ENCODE data around the gene LAMA5.

The LAMA5 gene

GRCh38 chr20:62317167-62317655, 49.9 kb downstream of the LAMA5 start:
- DNase-seq (ENCODE audit: low read depth in 2 of 2) = no peak

DNA sequence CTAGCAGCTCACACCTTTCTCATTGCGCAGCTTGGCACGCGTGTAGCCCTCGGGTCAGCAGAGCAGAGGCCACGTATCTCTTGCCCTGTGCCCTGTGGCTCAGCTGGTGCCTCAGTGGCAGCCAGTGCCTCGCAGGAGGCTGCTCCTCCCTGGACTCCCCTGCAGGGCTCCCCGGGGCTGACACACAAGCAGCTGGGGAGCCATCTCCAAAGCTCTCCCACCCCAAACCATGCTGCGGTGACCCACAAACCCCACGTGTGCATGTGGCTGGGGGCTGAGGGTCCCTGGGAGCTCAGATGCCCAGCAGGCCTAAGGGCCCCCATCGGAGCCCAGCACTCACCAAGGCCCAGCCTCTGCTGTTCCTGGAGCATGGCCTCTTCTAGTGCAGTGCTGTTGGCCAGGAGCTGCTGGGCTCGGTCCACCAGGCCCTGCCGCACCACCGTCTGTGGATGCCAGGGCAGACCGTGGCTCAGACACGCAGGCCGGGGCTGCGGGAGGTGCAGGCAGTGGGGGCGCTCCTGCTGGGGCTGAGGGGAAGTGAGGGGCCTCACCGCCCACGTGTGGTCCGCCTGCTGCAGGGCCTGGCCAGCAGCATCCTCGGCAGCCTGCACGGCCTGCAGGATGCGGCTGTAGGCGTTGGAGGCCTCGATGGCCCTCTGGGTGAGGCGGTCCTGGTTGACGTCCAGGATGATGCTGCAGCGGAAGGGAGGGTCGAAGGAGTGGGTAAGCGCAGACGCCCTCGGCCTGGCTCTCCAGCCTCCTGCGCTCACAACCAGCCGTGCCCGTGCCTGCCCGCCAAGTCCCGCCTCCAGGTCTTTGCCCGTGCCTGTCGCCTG, 50.6 kb downstream of the LAMA5 start:
- DNase-seq (ENCODE audit: low read depth in 2 of 2) = no peak

GRCh38 chr20:62315773-62316172, 51.3 kb downstream of the LAMA5 start:
- DNase-seq (ENCODE audit: low read depth in 2 of 2) = no peak

GRCh38 chr20:62314711-62315302, 52.3 kb downstream of the LAMA5 start:
- no peak for DNase-seq (ENCODE audit: low read depth in 2 of 2)

GRCh38 chr20:62314339-62314638, 52.8 kb downstream of the LAMA5 start:
- DNase-seq (ENCODE audit: low read depth in 2 of 2) = no peak

- DNase-seq (ENCODE audit: low read depth in 2 of 2) = no peak
Measured at GRCh38 chr20:62313460-62314338, 53.4 kb downstream of the LAMA5 start.

GRCh38 chr20:62313021-62313420, 54.1 kb downstream of the LAMA5 start:
- DNase-seq (ENCODE audit: low read depth in 2 of 2) = no peak

- no peak for DNase-seq (ENCODE audit: low read depth in 2 of 2)
Measured at GRCh38 chr20:62312662-62312977, 54.5 kb downstream of the LAMA5 start.

DNA sequence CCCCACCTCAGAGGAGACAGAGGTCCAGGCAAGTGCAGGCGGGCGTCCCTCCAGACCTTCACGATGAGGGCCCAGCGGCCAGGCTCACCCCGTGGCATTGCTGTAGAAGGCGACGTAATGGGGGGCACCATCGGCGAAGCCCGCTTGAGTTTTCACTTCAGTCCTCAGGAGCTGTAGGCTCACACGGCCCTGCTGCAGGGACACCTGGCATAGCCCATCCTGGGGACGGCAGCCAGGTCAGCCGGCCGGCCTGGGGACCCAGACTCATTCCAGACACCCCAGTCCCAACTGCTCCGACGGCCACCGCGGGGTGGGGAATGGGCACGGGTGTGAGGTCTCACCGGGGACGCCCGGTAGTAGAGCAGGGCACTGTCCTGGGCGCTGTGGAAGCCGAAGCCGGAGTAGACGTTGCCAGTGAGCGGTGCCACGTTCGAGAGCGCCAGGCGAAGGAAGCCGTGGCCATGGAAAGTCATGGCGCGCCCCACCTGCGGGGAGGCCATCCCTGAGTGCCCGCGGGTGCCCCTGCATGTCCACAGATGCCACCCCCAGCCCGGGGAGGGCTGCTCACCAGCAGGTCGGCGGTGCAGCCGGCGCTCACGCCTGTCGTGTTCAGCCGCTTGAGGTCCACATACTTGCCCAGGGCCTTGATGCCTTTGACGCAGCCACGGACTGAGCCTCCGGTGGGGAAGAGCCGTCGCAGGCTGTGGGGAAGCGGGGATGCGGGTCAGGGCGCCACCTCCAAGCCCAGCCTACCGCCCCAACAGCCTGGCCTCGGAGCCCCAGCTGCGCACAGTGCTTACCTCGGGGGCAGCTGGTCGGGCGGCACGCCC, 55.1 kb downstream of the LAMA5 start:
- no peak for DNase-seq (ENCODE audit: low read depth in 2 of 2)

DNA sequence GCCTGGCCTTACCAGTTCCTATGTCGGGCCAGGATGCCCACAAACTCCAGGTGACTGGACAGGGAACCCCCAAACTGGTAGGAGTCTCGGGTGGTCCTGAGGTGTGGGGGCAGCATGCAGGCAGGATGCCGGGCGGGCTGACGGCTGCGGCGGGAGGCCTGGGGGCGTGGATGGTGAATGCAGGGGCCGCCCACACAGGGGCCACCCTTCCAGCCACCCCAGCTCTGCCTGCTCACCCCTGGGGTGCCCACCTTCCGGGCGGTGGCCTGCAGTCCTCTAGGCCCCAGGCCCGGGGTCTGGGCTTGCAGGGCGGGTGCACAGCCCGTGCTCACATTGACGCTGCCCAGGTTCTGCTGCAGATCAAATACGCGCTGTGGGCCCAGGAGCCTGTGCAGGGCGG, 56.0 kb downstream of the LAMA5 start:
- DNase-seq (ENCODE audit: low read depth in 2 of 2) = no peak

DNA sequence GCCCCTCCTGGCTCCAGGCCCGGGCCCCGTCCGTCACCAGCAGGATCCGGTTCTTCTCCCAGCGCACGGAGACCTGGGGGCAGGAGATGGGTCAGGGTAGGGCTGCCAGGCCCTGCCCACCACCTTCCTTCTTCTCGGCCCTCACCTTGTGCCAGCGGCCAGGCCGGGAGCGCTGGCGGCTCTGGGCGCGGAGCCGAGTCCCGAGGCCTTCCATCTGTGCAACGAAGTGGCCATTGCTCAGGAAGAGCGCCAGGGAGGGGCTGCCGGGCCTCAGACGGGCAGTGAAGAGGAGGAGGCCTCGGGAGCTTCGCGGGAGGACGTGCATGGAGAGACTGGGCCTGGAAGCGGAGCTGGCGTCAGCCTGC, 56.4 kb downstream of the LAMA5 start:
- no peak for DNase-seq (ENCODE audit: low read depth in 2 of 2)

- DNase-seq (ENCODE audit: low read depth in 2 of 2) = no peak
Measured at GRCh38 chr20:62309947-62310756, 57.0 kb downstream of the LAMA5 start.

GRCh38 chr20:62309198-62309944, 57.7 kb downstream of the LAMA5 start:
- no peak for DNase-seq (ENCODE audit: low read depth in 2 of 2)

- DNase-seq (ENCODE audit: low read depth in 2 of 2) = no peak
Measured at GRCh38 chr20:62308102-62308822, 58.9 kb downstream of the LAMA5 start.

GRCh38 chr20:62307226-62308101, 59.6 kb downstream of the LAMA5 start:
- DNase-seq (ENCODE audit: low read depth in 2 of 2) = no peak

DNA sequence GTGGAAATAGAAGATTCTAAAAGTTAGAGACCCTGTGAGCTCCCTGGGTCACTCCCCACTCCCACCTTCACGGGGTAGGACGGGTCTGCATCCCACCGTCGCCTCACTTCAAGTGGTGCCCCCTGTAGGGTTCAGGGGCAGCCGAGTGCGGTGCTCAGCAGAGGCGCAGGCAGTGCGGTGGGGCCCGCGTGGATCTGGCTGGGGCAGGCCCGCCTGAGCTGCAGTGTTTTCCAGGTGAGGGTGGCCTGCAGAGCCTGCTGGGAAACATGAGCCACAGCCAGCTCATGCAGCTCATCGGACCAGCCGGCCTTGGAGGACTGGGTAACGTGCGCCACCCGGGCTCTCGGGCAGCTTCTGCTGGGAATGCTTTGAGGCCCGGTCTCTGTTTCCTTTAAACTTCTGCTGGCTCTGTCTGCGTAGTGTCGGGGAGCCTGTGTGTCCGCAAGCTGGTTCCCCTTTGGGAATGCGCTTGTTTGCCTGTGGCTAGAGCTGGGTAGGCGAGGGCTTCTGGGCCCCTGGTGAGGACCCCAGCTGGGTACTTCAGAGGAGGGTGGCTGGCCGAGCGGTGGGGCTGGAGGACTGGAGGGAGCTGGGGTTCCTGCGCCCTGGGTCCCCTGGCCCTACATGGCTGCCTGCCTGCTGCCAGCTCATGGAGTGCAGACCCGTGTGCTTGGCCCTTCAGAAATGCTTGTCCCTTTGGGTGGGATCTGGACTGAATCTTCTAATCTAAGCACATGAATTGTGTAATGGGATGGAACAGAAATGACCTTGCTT, 60.5 kb downstream of the LAMA5 start:
- DNase-seq (ENCODE audit: low read depth in 2 of 2) = no peak

- DNase-seq (ENCODE audit: low read depth in 2 of 2) = no peak
Measured at GRCh38 chr20:62305765-62306413, 61.2 kb downstream of the LAMA5 start.
